Measurements from ENCODE around the gene C11orf71.

Gene C11orf71

GRCh38 chr11:114362326-114362725 lies 38.0 kb downstream of the C11orf71 start:
- H3K9me3 ChIP-seq (ENCODE audit: control insufficient read depth in 2 of 2, low read length in 2 of 2) = no peaks in the 10 kb centered on the region
- no peak overlapping the region for H3K27ac ChIP-seq (ENCODE audit: low read depth in 2 of 2, low read length in 2 of 2)
- no peaks in the 10 kb centered on the region for H3K27me3 ChIP-seq (ENCODE audit: control insufficient read depth in 2 of 2, insufficient read depth in 2 of 2, low read length in 2 of 2)
- no peak overlapping the region for H3K9ac ChIP-seq (ENCODE audit: low read depth in 1 of 2, low read length in 2 of 2)
- H3K4me3 ChIP-seq (ENCODE audit: low read length in 2 of 2) = no peak overlapping the region
- no peaks in the 10 kb centered on the region for H3K4me1 ChIP-seq (ENCODE audit: control insufficient read depth in 2 of 2, insufficient read depth in 2 of 2, low read length in 2 of 2)
- no peaks in the 10 kb centered on the region for H3K36me3 ChIP-seq (ENCODE audit: control insufficient read depth in 2 of 2, insufficient read depth in 2 of 2, low read length in 2 of 2)

GRCh38 chr11:114359342-114359741 lies 41.0 kb downstream of the C11orf71 start:
- Histone ChIP-seq H3K36me3 (ENCODE audit: control insufficient read depth in 2 of 2, insufficient read depth in 2 of 2, low read length in 2 of 2) (no peaks in the 10 kb centered on the region), H3K4me1 (ENCODE audit: control insufficient read depth in 2 of 2, insufficient read depth in 2 of 2, low read length in 2 of 2) (no peaks in the 10 kb centered on the region), H3K4me3 (ENCODE audit: low read length in 2 of 2) (no peak overlapping the region), H3K27me3 (ENCODE audit: control insufficient read depth in 2 of 2, insufficient read depth in 2 of 2, low read length in 2 of 2) (no peaks in the 10 kb centered on the region), H3K9me3 (ENCODE audit: control insufficient read depth in 2 of 2, low read length in 2 of 2) (no peaks in the 10 kb centered on the region), H3K9ac (ENCODE audit: low read depth in 1 of 2, low read length in 2 of 2) (no peak overlapping the region), H3K27ac (ENCODE audit: low read depth in 2 of 2, low read length in 2 of 2) (no peak overlapping the region)

- Histone ChIP-seq H3K4me3 (ENCODE audit: low read length in 2 of 2) (no peak overlapping the region), H3K27ac (ENCODE audit: low read depth in 2 of 2, low read length in 2 of 2) (no peak overlapping the region)
Measured at GRCh38 chr11:114358716-114359115, 41.6 kb downstream of the C11orf71 start.

GRCh38 chr11:114354076-114354475 lies 46.2 kb downstream of the C11orf71 start:
- no peak overlapping the region for H3K4me3 ChIP-seq (ENCODE audit: low read length in 2 of 2)
- no peaks in the 10 kb centered on the region for H3K4me1 ChIP-seq (ENCODE audit: control insufficient read depth in 2 of 2, insufficient read depth in 2 of 2, low read length in 2 of 2)
- no peaks in the 10 kb centered on the region for H3K9me3 ChIP-seq (ENCODE audit: control insufficient read depth in 2 of 2, low read length in 2 of 2)
- no peak overlapping the region for H3K9ac ChIP-seq (ENCODE audit: low read depth in 1 of 2, low read length in 2 of 2)
- H3K27me3 ChIP-seq (ENCODE audit: control insufficient read depth in 2 of 2, insufficient read depth in 2 of 2, low read length in 2 of 2) = no peaks in the 10 kb centered on the region
- H3K36me3 ChIP-seq (ENCODE audit: control insufficient read depth in 2 of 2, insufficient read depth in 2 of 2, low read length in 2 of 2) = no peaks in the 10 kb centered on the region
- no peak overlapping the region for H3K27ac ChIP-seq (ENCODE audit: low read depth in 2 of 2, low read length in 2 of 2)

More at GRCh38 chr11:114358716-114359115, 41.6 kb downstream of the C11orf71 start:
- no peaks in the 10 kb centered on the region for H3K4me1 ChIP-seq (ENCODE audit: control insufficient read depth in 2 of 2, insufficient read depth in 2 of 2, low read length in 2 of 2)
- no peaks in the 10 kb centered on the region for H3K9me3 ChIP-seq (ENCODE audit: control insufficient read depth in 2 of 2, low read length in 2 of 2)
- H3K36me3 ChIP-seq (ENCODE audit: control insufficient read depth in 2 of 2, insufficient read depth in 2 of 2, low read length in 2 of 2) = no peaks in the 10 kb centered on the region
- H3K9ac ChIP-seq (ENCODE audit: low read depth in 1 of 2, low read length in 2 of 2) = no peak overlapping the region
- H3K27me3 ChIP-seq (ENCODE audit: control insufficient read depth in 2 of 2, insufficient read depth in 2 of 2, low read length in 2 of 2) = no peaks in the 10 kb centered on the region

GRCh38 chr11:114353443-114353842 lies 46.9 kb downstream of the C11orf71 start:
- H3K4me3 ChIP-seq (ENCODE audit: low read length in 2 of 2) = no peak overlapping the region
- no peaks in the 10 kb centered on the region for H3K36me3 ChIP-seq (ENCODE audit: control insufficient read depth in 2 of 2, insufficient read depth in 2 of 2, low read length in 2 of 2)
- H3K4me1 ChIP-seq (ENCODE audit: control insufficient read depth in 2 of 2, insufficient read depth in 2 of 2, low read length in 2 of 2) = no peaks in the 10 kb centered on the region
- no peaks in the 10 kb centered on the region for H3K27me3 ChIP-seq (ENCODE audit: control insufficient read depth in 2 of 2, insufficient read depth in 2 of 2, low read length in 2 of 2)
- H3K27ac ChIP-seq (ENCODE audit: low read depth in 2 of 2, low read length in 2 of 2) = no peak overlapping the region
- no peaks in the 10 kb centered on the region for H3K9me3 ChIP-seq (ENCODE audit: control insufficient read depth in 2 of 2, low read length in 2 of 2)
- H3K9ac ChIP-seq (ENCODE audit: low read depth in 1 of 2, low read length in 2 of 2) = no peak overlapping the region

GRCh38 chr11:114350022-114350421 lies 50.3 kb downstream of the C11orf71 start:
- Histone ChIP-seq H3K4me1 (ENCODE audit: control insufficient read depth in 2 of 2, insufficient read depth in 2 of 2, low read length in 2 of 2) (no peaks in the 10 kb centered on the region), H3K4me3 (ENCODE audit: low read length in 2 of 2) (no peak overlapping the region), H3K27me3 (ENCODE audit: control insufficient read depth in 2 of 2, insufficient read depth in 2 of 2, low read length in 2 of 2) (no peaks in the 10 kb centered on the region), H3K27ac (ENCODE audit: low read depth in 2 of 2, low read length in 2 of 2) (no peak overlapping the region), H3K9me3 (ENCODE audit: control insufficient read depth in 2 of 2, low read length in 2 of 2) (no peaks in the 10 kb centered on the region), H3K9ac (ENCODE audit: low read depth in 1 of 2, low read length in 2 of 2) (no peak overlapping the region), H3K36me3 (ENCODE audit: control insufficient read depth in 2 of 2, insufficient read depth in 2 of 2, low read length in 2 of 2) (no peaks in the 10 kb centered on the region)
